OCI-LY7 (cell line): ENCODE measurements around the gene COL5A1. TPM values are rescaled to one million over a fixed set of nuclear protein-coding genes. Genes with fewer than 3 reads are reported as not detected.

ENCODE experiments used
- BruUV-seq: library from RNA; stranded (reverse); fragments of 400-500 nt; replicated peaks from 2 replicates; lab custom pipeline; 2021; lab: Mats Ljungman, UMichigan
- CTCF ChIA-PET: fragments of 300-600 bp; sonication (Branson Sonifier 250); formaldehyde crosslinking; loops from one replicate; lab custom pipeline; 2022; ENCODE audit warnings: antibody characterized with exemption; ENCODE audit not compliant: unreplicated experiment; lab: Charles Lee
- POLR2A ChIA-PET: fragments of 300-600 bp; sonication (Branson Sonifier 250); formaldehyde crosslinking; loops from one replicate; lab custom pipeline; 2022; ENCODE audit warnings: antibody characterized with exemption; lab: Charles Lee
- DNase-seq: peaks from one replicate; pipeline ENCODE4 v3.0.0-alpha.2; 2015; ENCODE audit warnings: low spot score
- H2AFZ ChIP-seq: fragments of 200-600 bp; sonication (generic), shearing (Covaris generic); 2 replicates; pipeline ENCODE4 v1.6.1; 2014; ENCODE audit warnings: mild to moderate bottlenecking, antibody characterized with exemption, low read length, moderate library complexity
- H3K27ac ChIP-seq: fragments of 200-600 bp; sonication (generic); 2 replicates; pipeline ENCODE4 v1.5.1; 2014; ENCODE audit warnings: mixed run types, low read depth, mild to moderate bottlenecking, moderate library complexity, low read length, inconsistent platforms; ENCODE audit not compliant: poor library complexity, severe bottlenecking
- H3K36me3 ChIP-seq: fragments of 200-600 bp; sonication (generic); 2 replicates; pipeline ENCODE4 v1.6.1; 2014; ENCODE audit warnings: mild to moderate bottlenecking, antibody characterized with exemption, low read length, moderate library complexity, mixed read lengths; ENCODE audit not compliant: insufficient read depth
- H3K4me1 ChIP-seq: fragments of 200-600 bp; sonication (generic); 2 replicates; pipeline ENCODE4 v1.5.1; 2014; ENCODE audit warnings: mild to moderate bottlenecking, low read length; ENCODE audit not compliant: insufficient read depth, poor library complexity, severe bottlenecking
- H3K4me2 ChIP-seq: fragments of 200-600 bp; sonication (generic); 2 replicates; pipeline ENCODE4 v1.6.1; 2014; ENCODE audit warnings: mild to moderate bottlenecking, low read length
- H3K4me3 ChIP-seq: fragments of 200-600 bp; sonication (generic); 2 replicates; pipeline ENCODE4 v1.5.1; 2014; ENCODE audit warnings: mild to moderate bottlenecking, low read depth, low read length; ENCODE audit not compliant: poor library complexity, severe bottlenecking
- H3K79me2 ChIP-seq: fragments of 200-600 bp; sonication (generic); 2 replicates; pipeline ENCODE4 v1.6.1; 2016; ENCODE audit warnings: low read depth, mild to moderate bottlenecking, low read length, moderate library complexity, mixed read lengths; ENCODE audit not compliant: insufficient read depth
- H3K9me2 ChIP-seq: fragments of 200-600 bp; sonication (generic); 2 replicates; pipeline ENCODE4 v1.6.1; 2016; ENCODE audit warnings: mild to moderate bottlenecking, low read length, mixed read lengths; ENCODE audit not compliant: insufficient read depth
- H3K9me3 ChIP-seq: fragments of 200-600 bp; sonication (generic); 2 replicates; pipeline ENCODE4 v1.6.1; 2014; ENCODE audit warnings: mild to moderate bottlenecking, mixed run types, low read length, mixed read lengths
- H4K20me1 ChIP-seq: fragments of 200-600 bp; sonication (generic); 2 replicates; pipeline ENCODE4 v1.6.1; 2014; ENCODE audit warnings: mild to moderate bottlenecking, antibody characterized with exemption, low read length, moderate library complexity, mixed read lengths; ENCODE audit not compliant: insufficient read depth
- CTCF ChIP-seq: fragments of 200-600 bp; sonication (generic); conservative IDR thresholded peaks from 2 replicates; pipeline ENCODE4 v1.5.1; 2014; ENCODE audit warnings: mild to moderate bottlenecking, antibody characterized with exemption, low read length, moderate library complexity, mixed read lengths
- EZH2phosphoT487 ChIP-seq: fragments of 200-600 bp; sonication (generic); IDR thresholded peaks from 2 replicates; pipeline ENCODE4 v1.6.1; 2018; ENCODE audit warnings: low read depth, borderline replicate concordance, mild to moderate bottlenecking, mixed run types, antibody characterized with exemption, low read length, moderate library complexity, mixed read lengths
- intact Hi-C: fragments of 100-400 bp; cut with micrococcal nuclease; formaldehyde crosslinking; loops from one replicate; pipeline ENCODE4 v1.10.0; 2022; ENCODE audit not compliant: unreplicated experiment
- total RNA-seq, 2 experiments: library from RNA; depleted of rRNA in 1 of 2; stranded (reverse); fragments of >200 nt in 1 of 2; shearing (Covaris generic) in 1 of 2; gene quantifications; 2 replicates each; pipeline ENCODE4 v1.2.3, GENCODE V29; 2014 to 2022

COL5A1 gene
- total RNA-seq, 2 experiments from 2014 or later: 12.2 to 28.6 TPM

DNA sequence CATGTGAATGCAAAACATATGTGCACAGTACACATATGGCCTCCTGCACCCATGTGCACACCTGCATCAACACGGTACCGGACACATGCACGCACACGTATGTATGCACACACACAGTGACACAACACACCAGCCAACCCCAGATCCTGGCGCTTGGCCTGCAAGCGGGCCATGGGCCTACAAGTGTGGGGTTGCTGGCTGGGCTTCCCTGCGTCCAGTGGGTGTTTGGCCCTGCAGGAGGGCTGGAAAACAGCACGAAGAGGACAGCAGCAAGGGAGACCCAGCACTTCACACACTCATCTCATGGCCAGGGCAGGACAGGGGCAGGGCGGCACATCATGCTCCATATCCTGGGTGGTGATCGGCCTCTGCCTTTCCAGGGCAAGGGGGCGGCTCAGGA is 77.7 kb downstream of the COL5A1 start:
- H3K27ac ChIP-seq: no peak overlapping the region
- no peak for TF ChIP-seq CTCF
- TF ChIP-seq EZH2phosphoT487: no peak
- BruUV-seq: no TSS peak
- ChIA-PET CTCF (no interaction called here), POLR2A (no interaction called here)
- intact Hi-C loops: no loop called here
- no peaks in the 10 kb centered on the region for H3K9me3 ChIP-seq
- H4K20me1 ChIP-seq: no peaks in the 10 kb centered on the region
- no peak overlapping the region for H3K4me3 ChIP-seq
- no peak for DNase-seq
- H2AFZ ChIP-seq: no peak overlapping the region
- no peaks in the 10 kb centered on the region for H3K36me3 ChIP-seq
- H3K4me2 ChIP-seq: no peak overlapping the region
- no peaks in the 10 kb centered on the region for H3K79me2 ChIP-seq
- no peaks in the 10 kb centered on the region for H3K4me1 ChIP-seq
- H3K9me2 ChIP-seq: no peaks in the 10 kb centered on the region

DNA sequence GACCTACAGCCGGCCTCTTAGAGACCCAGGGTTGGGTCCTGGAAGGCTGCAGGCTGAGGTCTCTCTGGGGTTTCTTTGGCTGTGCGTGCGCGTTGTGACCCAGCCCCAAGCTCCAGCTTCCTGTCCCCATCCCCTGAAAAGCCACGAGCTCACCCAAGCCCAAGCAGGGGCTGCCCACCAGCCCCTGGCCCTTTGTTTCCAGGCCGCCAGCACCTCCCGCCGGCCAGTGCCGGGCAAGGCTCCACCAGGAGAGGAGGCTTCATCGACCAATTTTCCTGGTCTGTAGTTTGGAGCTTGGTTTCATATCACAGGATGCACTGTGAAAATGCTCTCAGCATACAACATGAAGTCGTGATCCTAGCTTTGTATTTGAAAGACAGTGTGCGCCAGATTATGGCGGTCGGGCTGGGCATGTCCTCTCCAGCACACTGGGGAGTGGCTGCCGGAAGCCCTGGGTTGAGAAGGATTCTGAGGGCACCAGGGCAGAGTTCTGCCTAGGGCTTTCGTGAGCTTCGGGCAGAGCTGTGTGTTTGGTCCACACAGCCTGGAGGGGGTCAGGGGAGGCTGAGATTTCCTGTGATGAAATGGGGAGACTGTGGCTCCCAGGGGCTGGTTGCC is 78.6 kb downstream of the COL5A1 start:
- no peaks in the 10 kb centered on the region for H3K4me1 ChIP-seq
- no peaks in the 10 kb centered on the region for H3K9me2 ChIP-seq
- TF ChIP-seq EZH2phosphoT487: no peak
- TF ChIP-seq CTCF: no peak
- no peaks in the 10 kb centered on the region for H4K20me1 ChIP-seq
- no peak overlapping the region for H3K4me2 ChIP-seq
- H3K4me3 ChIP-seq: no peak overlapping the region
- H3K36me3 ChIP-seq: no peaks in the 10 kb centered on the region
- intact Hi-C loops: no loop called here
- H3K27ac ChIP-seq: no peak overlapping the region
- CTCF ChIA-PET: no interaction called here
- H2AFZ ChIP-seq: no peak overlapping the region
- POLR2A ChIA-PET: no interaction called here
- H3K79me2 ChIP-seq: no peaks in the 10 kb centered on the region
- no peaks in the 10 kb centered on the region for H3K9me3 ChIP-seq
- BruUV-seq: no TSS peak
- no peak for DNase-seq

DNA sequence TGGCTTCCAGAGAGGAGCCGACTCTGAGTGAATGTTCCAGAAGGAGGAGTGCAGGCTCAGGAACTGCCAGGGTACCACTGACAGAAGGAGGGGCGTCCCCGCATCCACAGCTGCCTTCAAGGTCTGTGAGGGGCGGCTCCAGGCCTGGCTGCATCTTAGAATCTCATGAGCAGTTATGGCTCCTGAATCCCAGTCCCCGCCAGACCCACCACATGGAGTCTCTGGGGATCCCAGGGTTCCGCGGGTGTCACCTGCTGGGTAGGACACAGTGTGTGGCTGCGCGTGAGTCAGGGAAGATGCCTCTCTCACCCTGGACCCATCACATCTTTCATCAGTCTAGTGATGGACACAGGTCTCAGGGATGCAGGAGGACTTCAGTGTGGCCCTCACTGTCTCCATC is 79.2 kb downstream of the COL5A1 start:
- H2AFZ ChIP-seq: no peak overlapping the region
- H3K36me3 ChIP-seq: no peaks in the 10 kb centered on the region
- TF ChIP-seq CTCF (no peak), EZH2phosphoT487 (no peak)
- H4K20me1 ChIP-seq: no peaks in the 10 kb centered on the region
- no peaks in the 10 kb centered on the region for H3K9me3 ChIP-seq
- H3K9me2 ChIP-seq: no peaks in the 10 kb centered on the region
- no peak overlapping the region for H3K4me2 ChIP-seq
- intact Hi-C loops: no loop called here
- BruUV-seq: no TSS peak
- H3K79me2 ChIP-seq: no peaks in the 10 kb centered on the region
- POLR2A ChIA-PET: no interaction called here
- H3K4me3 ChIP-seq: no peak overlapping the region
- no peak for DNase-seq
- no peak overlapping the region for H3K27ac ChIP-seq
- CTCF ChIA-PET: no interaction called here
- no peaks in the 10 kb centered on the region for H3K4me1 ChIP-seq
